GM12801 (cell line): ENCODE results near the gene ZNF467.

Experiments used
- CTCF ChIP-seq: IDR thresholded peaks from one replicate; pipeline ENCODE4 v1.5.1; 2011; ENCODE audit warnings: control low read depth; ENCODE audit not compliant: insufficient read length; ENCODE audit errors: extremely low read depth

The ZNF467 gene

GRCh38 chr7:149735779-149736477 lies 37.5 kb downstream of the ZNF467 start:
- TF ChIP-seq CTCF, result no peak

GRCh38 chr7:149735181-149735602 lies 38.2 kb downstream of the ZNF467 start:
- TF ChIP-seq CTCF, result no peak

GRCh38 chr7:149734791-149735075 lies 38.7 kb downstream of the ZNF467 start:
- TF ChIP-seq CTCF, result no peak

GRCh38 chr7:149733924-149734790 lies 39.2 kb downstream of the ZNF467 start:
- TF ChIP-seq CTCF, result no peak

GRCh38 chr7:149733131-149733923 lies 40.1 kb downstream of the ZNF467 start:
- TF ChIP-seq CTCF, result no peak

- TF ChIP-seq CTCF, result no peak
Observed at GRCh38 chr7:149732611-149733010, 40.8 kb downstream of the ZNF467 start.

- TF ChIP-seq CTCF, result no peak
Observed at GRCh38 chr7:149732111-149732561, 41.3 kb downstream of the ZNF467 start.
